ENCODE measurements around the gene RPS15A.
"Not testable (repeated sequence)": the region's sequence is repeated elsewhere in the genome, so short reads cannot be mapped to it uniquely, and the experiment has no call there.

The RPS15A gene

DNA sequence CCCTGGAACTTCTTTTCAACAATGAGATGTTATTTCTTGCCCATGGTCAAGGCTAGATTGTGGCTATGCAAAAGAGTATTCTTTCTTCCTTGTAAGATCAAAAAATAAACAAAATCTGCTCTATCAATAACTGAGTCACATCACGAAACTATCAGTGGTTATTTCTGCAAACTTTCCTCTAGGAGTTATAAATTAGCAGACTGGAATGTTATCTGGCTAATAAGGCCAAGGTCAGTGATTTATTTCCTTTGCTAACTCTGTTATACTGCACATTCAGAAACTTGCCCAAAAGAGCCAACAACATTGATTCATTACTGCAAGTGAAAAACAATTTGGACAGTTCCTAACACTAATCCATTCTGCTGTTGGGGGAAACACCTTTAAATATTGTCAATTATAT lies 6.2 kb upstream of the RPS15A start:
- DNase-seq = no peak

GRCh38 chr16:18792836-18793433 lies 2.8 kb upstream of the RPS15A start:
- DNase-seq = no peak

GRCh38 chr16:18789515-18789849 lies 652 bp downstream of the RPS15A start:
- DNase-seq = no peak

GRCh38 chr16:18788828-18789514 lies 1.2 kb downstream of the RPS15A start:
- no peak for DNase-seq

GRCh38 chr16:18784917-18785623 lies 5.1 kb downstream of the RPS15A start:
- DNase-seq = no peak

DNA sequence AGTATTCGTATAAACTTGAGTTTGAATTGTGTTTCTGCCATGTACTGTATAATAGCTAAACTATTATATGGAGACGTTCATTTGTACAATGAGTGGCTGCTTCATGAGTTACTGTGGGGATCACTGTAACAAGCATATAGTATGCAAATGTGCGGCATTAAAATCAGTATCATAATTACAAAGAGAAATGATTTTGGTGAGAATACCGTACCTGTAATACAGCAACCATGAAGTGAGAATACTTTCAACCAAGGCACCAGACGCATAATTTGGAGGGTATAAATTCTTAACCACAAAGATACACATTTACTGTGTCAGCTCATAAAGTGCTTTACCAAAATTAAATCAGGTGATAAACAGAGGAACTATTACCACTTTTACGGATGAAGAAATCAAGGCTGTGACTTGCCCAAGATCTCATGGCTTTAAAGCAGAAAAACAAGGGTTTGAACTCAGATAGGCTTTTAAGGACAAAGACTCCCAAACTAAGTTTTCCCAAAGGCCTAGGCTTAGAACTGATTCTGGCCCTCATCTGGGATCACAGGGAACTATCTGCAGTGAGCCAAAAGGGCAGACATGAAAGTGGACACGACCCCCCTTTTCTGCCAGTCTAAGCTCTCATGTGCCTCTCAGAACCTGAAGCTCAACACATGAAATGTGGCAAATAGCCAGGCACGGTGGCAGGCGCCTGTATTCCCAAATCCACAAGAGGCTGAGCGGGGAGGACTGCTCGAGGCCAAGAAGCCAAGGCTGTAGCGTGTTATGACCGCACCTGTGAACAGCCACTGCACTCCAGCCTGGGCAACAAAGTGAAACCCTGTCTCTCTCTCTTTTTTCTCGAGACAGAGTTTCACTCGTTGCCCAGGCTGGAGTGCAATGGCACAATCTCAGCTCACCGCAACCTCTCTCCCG lies 6.4 kb downstream of the RPS15A start:
- no peak for DNase-seq

DNA sequence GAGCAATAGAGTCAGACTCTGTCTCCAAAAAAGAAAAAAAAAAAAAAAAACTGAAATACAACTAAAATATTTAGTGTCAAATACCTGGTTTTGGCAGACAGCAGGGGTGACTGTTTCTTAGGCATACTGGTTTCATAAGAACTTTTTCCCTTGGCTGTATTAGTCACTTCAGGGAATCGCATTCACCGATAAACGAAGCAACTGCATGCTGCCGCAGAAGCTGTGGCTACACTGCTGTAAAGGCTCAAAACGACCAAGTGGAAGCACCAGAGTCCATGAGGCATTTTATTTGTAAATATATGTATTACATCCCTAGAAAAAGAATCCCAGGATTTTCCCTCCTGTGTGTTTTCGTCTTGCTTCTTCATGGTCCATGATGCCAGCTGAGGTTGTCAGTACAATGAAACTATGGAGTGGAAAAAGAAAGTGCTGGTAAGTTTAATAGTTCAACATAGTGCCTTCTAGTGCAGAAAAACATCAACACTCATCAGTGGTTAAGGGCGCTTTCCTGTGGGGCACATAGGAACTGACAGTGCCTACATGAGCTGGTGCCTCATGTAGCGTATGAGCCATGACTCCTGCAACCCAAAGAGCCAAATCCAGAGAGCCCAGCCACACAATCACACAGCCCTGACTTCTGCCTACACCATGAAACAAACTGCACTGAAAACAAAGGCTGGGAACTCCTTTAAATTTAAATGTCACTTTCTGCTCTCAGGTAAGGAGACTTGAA lies 7.3 kb downstream of the RPS15A start:
- no peak for DNase-seq

DNA sequence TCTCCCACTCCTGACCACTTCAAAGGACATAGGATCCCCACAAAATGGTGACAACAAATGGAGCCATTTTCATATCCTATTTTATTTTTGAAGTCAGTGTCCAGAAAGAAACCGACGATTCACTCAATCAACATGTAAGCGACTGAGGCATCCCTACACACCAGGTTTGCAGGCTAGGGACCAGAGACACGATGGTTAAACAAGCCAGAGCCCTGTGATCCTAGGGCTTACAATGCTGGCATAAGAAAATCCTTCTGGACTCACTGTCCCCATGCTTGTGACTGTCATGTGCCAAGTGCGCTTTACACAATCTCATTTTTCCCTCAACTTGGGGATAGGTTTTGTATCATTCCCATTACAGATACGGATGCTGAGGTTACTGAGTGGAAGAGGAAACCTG lies 8.9 kb downstream of the RPS15A start:
- not testable (repeated sequence) for DNase-seq

DNA sequence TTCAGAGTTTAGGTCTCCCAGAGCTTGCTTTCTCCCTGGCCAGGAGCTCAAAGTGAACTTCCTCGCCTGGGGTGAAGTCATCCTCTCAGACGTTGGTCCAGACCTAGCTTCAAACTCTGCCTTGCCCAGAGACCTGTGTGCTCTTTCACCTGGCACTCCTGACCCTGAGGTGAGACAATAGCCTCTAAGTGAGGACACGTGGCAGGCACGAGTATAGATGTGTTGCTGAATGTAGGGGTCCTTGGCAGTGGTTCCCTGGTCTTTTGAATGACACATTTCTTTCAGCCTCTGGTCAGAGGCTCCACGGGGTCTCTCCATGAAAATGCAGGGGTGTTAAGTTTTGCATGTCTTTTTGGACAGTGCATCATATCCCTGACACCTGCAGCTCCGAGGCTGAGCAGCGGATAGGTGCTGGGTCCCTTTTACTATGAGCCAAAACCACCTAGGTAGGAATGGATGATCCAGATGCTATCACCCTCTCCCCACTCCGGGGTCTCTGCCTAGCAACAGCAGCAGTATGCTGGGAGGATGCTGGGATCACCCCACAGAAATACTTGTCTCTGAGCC lies 9.6 kb downstream of the RPS15A start:
- not testable (repeated sequence) for DNase-seq

DNA sequence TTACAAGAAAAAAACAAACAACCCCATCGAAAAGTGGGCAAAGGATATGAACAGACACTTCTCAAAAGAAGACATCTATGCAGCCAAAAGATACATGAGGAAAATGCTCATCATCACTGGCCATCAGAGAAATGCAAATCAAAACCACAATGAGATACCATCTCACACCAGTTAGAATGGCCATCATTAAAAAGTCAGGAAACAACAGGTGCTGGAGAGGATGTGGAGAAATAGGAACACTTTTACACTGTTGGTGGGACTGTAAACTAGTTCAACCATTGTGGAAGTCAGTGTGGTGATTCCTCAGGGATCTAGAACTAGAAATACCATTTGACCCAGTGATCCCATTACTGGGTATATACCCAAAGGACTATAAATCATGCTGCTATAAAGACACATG lies 12.5 kb downstream of the RPS15A start:
- not testable (repeated sequence) for DNase-seq

DNA sequence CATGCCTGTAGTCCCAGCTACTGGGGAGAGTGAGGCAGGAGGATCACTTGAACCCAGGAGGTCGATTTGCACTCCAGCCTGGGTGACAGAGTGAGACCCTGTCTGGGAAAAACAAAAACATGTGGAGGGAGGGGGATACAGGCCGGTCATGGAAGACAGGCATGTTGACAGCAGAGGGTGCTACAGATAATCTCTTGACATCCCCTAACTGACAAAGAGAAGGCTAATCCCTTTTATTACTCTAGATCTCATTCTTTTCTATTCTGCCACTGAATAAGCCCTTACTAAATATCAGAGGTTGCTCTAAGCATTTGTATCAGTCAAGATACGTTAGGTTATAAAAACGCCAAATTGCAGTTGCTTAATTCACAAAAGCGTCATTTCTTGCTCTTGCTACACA lies 13.8 kb downstream of the RPS15A start:
- not testable (repeated sequence) for DNase-seq

DNA sequence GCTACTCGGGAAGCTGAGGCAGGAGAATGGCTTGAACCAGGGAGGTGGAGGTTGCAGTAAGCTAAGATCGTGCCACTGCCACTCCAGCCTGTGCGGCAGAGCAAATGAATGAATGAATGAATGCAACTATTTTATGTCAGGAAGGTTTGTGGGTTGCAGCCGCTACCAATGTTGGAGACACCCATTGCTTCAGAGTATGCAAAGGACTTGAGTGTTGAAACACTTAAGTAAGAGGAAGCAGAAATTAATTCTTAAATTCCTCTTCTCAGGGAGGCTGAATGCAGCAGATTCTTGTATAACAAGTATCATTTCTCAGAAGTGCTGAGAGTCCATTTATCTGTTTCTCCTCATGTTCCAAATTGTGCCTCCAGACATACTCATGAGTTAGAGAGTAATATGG lies 15.5 kb downstream of the RPS15A start:
- DNase-seq = not testable (repeated sequence)

DNA sequence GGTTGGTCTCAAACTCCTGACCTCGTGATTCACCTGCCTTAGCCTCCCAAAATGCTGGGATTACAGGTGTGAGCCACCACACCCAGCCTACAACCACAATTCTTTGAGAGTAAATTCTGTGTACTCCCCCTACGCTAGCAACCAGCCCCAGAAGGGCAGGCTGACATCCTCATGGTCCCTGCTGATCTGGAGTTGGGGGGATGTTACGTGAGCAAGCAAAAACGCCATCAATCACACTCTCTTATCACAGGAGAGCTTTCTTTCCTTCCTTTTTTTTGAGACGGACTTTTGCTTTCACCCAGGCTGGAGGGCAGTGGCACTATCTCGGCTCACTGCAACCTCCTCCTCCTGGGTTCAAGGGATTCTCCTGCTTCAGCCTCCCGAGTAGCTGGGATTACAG lies 18.0 kb downstream of the RPS15A start:
- DNase-seq = not testable (repeated sequence)

GRCh38 chr16:18770336-18770962 lies 19.7 kb downstream of the RPS15A start:
- DNase-seq = not testable (repeated sequence)

- DNase-seq = not testable (repeated sequence)
Measured at GRCh38 chr16:18767217-18767616, 22.9 kb downstream of the RPS15A start.

- DNase-seq = not testable (repeated sequence)
Measured at GRCh38 chr16:18762713-18763112, 27.4 kb downstream of the RPS15A start.

DNA sequence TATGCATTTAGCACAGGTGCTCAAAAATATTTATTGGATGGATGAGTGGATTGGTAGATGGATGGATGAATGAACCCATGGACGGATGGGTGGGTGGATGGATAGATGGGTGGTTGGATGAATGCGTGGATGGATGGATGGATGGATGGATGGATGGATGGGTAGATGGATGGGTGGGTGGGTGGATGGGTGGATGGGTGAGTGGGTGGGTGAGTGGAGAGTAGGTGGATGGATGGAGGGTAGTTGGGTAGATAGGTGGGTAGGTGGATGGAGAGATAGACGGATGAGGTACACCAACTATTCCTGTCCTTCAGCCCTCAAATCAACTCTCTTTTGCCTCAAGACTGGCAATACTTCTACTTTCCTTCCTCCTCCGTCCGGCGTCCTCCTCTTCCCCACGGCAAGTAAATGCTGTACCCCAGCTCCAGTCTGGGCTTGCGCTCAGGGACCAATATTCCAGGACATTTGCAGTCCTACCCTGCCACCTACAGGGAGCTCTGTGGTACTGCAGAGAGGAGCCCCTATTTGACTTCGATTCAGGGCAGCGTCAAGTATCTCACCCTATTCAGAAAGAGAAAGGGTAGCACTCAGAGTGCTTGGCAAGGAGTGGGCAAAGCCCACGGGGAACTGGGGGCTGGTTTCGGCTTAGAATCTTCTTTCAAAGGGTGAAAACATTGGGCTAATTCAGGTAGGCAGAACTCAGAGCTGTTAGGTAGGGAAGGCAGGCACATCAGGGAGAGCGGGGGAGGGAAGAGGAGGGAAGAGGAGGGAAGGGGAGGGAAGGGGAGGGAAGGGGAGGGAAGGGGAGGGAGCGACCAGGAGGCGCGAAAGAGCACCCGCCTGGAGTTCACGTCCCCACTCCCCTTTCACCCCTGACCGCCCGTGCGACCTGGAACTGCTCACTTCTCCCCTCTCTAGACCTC lies 30.3 kb downstream of the RPS15A start:
- DNase-seq = peak; percentile 35

DNA sequence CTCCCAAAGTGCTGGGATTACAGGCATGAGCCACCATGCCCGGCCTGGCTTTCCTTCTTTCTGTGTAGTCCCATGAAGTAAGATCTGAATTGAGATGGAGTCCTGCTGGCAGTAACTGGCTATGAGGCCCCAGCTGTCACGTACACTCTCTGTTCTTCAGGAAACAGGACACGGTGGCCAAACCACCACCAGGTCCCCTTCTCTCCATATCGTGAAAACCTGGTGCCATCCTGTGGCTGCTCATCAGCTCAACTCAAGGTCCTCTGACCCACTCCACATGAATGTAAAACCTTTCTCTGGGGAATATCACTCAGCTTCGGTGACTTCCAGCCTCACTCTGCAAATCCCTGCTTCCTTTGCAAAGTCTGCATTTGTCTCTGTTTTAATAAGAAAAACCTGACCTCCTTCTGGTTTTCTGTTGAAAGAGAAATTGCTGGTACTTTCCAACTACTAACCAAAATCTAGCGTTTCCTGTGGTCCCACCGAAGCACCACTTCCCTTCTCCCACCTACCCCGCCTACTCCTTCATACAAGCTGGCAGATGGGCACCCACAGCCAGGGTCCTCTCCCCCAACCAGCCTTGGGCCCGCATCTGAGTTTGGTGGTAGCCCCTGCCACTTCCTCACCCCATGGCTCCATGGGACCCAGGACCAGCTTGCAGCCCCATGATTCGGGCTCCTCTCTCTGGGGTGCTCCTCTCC lies 32.0 kb downstream of the RPS15A start:
- not testable (repeated sequence) for DNase-seq

DNA sequence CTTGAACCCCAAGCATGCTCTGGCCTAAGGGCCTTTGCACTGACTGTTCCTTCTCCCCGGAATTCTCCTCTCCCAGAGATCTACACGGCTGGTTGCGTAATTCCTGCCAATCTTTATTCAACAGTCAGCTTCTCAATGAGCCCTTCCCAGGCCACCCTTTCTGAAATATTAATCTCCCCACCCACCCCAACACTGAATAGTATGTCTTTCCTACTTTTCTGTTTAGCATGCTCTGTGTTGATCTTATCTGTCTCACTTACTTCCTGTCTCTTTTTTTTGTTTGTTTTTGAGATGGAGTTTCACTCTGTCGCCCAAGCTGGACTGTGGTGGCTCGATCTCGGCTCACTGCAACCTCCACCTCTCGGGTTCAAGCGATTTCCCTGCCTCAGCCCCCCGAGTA lies 33.5 kb downstream of the RPS15A start:
- not testable (repeated sequence) for DNase-seq

GRCh38 chr16:18742870-18743269 lies 47.3 kb downstream of the RPS15A start:
- not testable (repeated sequence) for DNase-seq

Measured in eye (tissue), 1 donor.